Glomerular visceral epithelial cell (primary cell): ENCODE measurements around the gene DPT.
"Not testable (repeated sequence)": the region's sequence is repeated elsewhere in the genome, so short reads cannot be mapped to it uniquely, and the experiment has no call there.

Experiments
- DNase-seq: peaks from one replicate; pipeline ENCODE4 v3.0.0-alpha.2; 2016; ENCODE audit errors: extremely low spot score

DPT gene

GRCh38 chr1:168728473-168729404 is at the start of gene DPT:
Gene DPT, minus strand, starts transcription at chr1:168729206. Its CDS starts 32 bp downstream, at chr1:168729174.
- no peak for DNase-seq

- no peak for DNase-seq
Observed at GRCh38 chr1:168775366-168775765, 46.4 kb upstream of the DPT start.

- no peak for DNase-seq
Observed at GRCh38 chr1:168774241-168774640, 45.2 kb upstream of the DPT start.

GRCh38 chr1:168772428-168773060 is 43.5 kb upstream of the DPT start:
- no peak for DNase-seq

GRCh38 chr1:168771104-168771630 is 42.2 kb upstream of the DPT start:
- no peak for DNase-seq

GRCh38 chr1:168769893-168770292 is 40.9 kb upstream of the DPT start:
- not testable (repeated sequence) for DNase-seq

- DNase-seq: no peak
Observed at GRCh38 chr1:168767894-168768584, 39.0 kb upstream of the DPT start.

GRCh38 chr1:168766568-168766967 is 37.6 kb upstream of the DPT start:
- no peak for DNase-seq

- no peak for DNase-seq
Observed at GRCh38 chr1:168763031-168763430, 34.0 kb upstream of the DPT start.

GRCh38 chr1:168762473-168762872 is 33.5 kb upstream of the DPT start:
- no peak for DNase-seq

GRCh38 chr1:168760781-168761180 is 31.8 kb upstream of the DPT start:
- no peak for DNase-seq

GRCh38 chr1:168760241-168760640 is 31.2 kb upstream of the DPT start:
- DNase-seq: no peak

- no peak for DNase-seq
Observed at GRCh38 chr1:168759077-168759476, 30.1 kb upstream of the DPT start.

GRCh38 chr1:168758503-168758902 is 29.5 kb upstream of the DPT start:
- DNase-seq: no peak

- DNase-seq: no peak
Observed at GRCh38 chr1:168755800-168756418, 26.9 kb upstream of the DPT start.

GRCh38 chr1:168752171-168752832 is 23.3 kb upstream of the DPT start:
- DNase-seq: peak; percentile 38

GRCh38 chr1:168751195-168751650 is 22.2 kb upstream of the DPT start:
- peak; percentile 38 for DNase-seq

- DNase-seq: no peak
Observed at GRCh38 chr1:168742994-168743650, 14.1 kb upstream of the DPT start.

GRCh38 chr1:168742386-168742785 is 13.4 kb upstream of the DPT start:
- DNase-seq: no peak

- DNase-seq: no peak
Observed at GRCh38 chr1:168739908-168740307, 10.9 kb upstream of the DPT start.

GRCh38 chr1:168736520-168736919 is 7.5 kb upstream of the DPT start:
- DNase-seq: no peak
